Placental pericyte (primary cell): ENCODE measurements around the gene ZNF735. TPM values are rescaled to one million over a fixed set of nuclear protein-coding genes. Genes with fewer than 3 reads are reported as not detected.

ENCODE experiments used
- total RNA-seq: library from RNA; depleted of rRNA; stranded (reverse); fragments of >200 nt; gene quantifications from 2 replicates; pipeline ENCODE4 v1.2.3, GENCODE V29; 2012

Gene ZNF735
- total RNA-seq, result not detected in 2 replicates

DNA sequence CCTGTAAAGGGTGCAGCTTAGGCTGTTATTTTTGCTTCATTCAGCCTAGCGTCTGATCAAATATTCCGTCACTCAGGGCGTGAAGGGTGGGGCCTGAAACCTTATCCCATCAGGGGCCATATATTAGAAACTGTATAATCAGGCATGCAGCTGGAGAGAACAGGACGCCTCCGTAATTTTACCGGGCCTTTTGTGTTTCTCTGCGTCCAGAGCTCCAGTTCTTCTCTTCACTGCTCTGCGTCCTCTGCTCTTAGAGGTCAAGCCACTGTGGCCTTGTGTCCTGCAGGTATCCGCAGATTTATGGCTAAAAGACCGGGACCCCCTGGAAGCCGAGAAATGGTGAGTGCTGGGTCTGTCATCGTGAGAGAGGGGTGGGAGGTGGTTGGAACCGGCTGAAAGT is at the start of gene ZNF735:
TSS of gene ZNF735 (plus strand) at position 301 of the 400 bp plus-strand sequence. CDS start at position 301, 0 bp downstream.

GRCh38 chr7:64228174-64228573 is 21.2 kb downstream of the ZNF735 start, which contains the start of gene ZNF679:
ZNF679 (plus strand) TSS chr7:64228474; CDS start chr7:64249118, 20,644 bp downstream.

Other genes starting within 250 kb of the ZNF735 start
- gene ZNF722, start 208.4 kb upstream of the ZNF735 start, total RNA-seq, result not detected in 2 replicates
- gene ZNF727, start 161.8 kb upstream of the ZNF735 start, total RNA-seq, result not detected in 2 replicates
- gene ZNF679, start 21.3 kb downstream of the ZNF735 start, total RNA-seq, result not detected in 2 replicates
- 6.6 and 8.9 TPM in 2 replicates for gene ZNF736, start 106.8 kb downstream of the ZNF735 start, total RNA-seq